Upper lobe of left lung (tissue), 4 donors: ENCODE data around the gene EPHB1.

Experiments
- CTCF ChIP-seq, 6 experiments: fragments of 450-650 bp in 4 of 6; fragments of 200-600 bp in 2 of 6; sonication (generic) in 2 of 6; IDR thresholded peaks; one replicate each; pipeline ENCODE4 v1.5.1; 2016 to 2019; ENCODE audit warnings: antibody characterized with exemption in 6 of 6
- EP300 ChIP-seq, 4 donors: sonication (generic); formaldehyde crosslinking; IDR thresholded peaks; one replicate each; pipeline ENCODE4 v1.5.1; 2017; ENCODE audit warnings: antibody characterized with exemption in 4 of 4, control low read depth in 2 of 4
- POLR2A ChIP-seq, 4 donors: fragments of 450-650 bp; IDR thresholded peaks; one replicate each; pipeline ENCODE4 v1.5.1; 2016 to 2017; ENCODE audit warnings: antibody characterized with exemption in 4 of 4, mild to moderate bottlenecking in 2 of 4
- POLR2AphosphoS5 ChIP-seq, 2 donors: sonication (generic); formaldehyde crosslinking; IDR thresholded peaks; one replicate each; pipeline ENCODE4 v1.5.1; 2017; ENCODE audit warnings: antibody characterized with exemption in 2 of 2

GRCh38 chr3:134752761-134753461 lies 42.1 kb upstream of the EPHB1 start:
- TF ChIP-seq POLR2AphosphoS5 (IDR thresholded peaks at IDR 0.05) (no peak), CTCF (IDR thresholded peaks at IDR 0.05) (no peak), POLR2A (IDR thresholded peaks at IDR 0.05) (no peak), EP300 (IDR thresholded peaks at IDR 0.05) (no peak)
